K562 (cell line): ENCODE measurements around the gene TTC39C.

ENCODE experiments used
- CBX8 ChIP-seq: fragments of 200-600 bp; sonication (generic); IDR thresholded peaks from 2 replicates; pipeline ENCODE4 v1.6.1; 2012; ENCODE audit warnings: borderline replicate concordance, mixed run types, low read depth, mild to moderate bottlenecking, moderate library complexity, mixed read lengths, low read length, control low read depth, inconsistent platforms; ENCODE audit not compliant: poor library complexity, severe bottlenecking; ENCODE audit errors: extremely low read depth
- ELF1 ChIP-seq: fragments of 200-800 bp; sonication (Bioruptor generic); IDR thresholded peaks from 2 replicates; pipeline ENCODE4 v1.6.1; 2016; ENCODE audit warnings: missing genetic modification characterization, missing compliant biosample characterization
- FOXP1 ChIP-seq: sonication (generic); formaldehyde crosslinking; IDR thresholded peaks from 2 replicates; pipeline ENCODE4 v1.8.0; 2022; ENCODE audit warnings: mild to moderate bottlenecking, missing genetic modification reagents
- HMG20B ChIP-seq: fragments of 250-450 bp; sonication (Bioruptor Pico); IDR thresholded peaks from 2 replicates; pipeline ENCODE4 v1.5.0; 2021; ENCODE audit warnings: mild to moderate bottlenecking
- NBN ChIP-seq: fragments of 450-650 bp; IDR thresholded peaks from 2 replicates; pipeline ENCODE4 v1.6.1; 2016; ENCODE audit warnings: low read depth, mild to moderate bottlenecking
- TCF7 ChIP-seq: sonication (generic); IDR thresholded peaks from 2 replicates; pipeline ENCODE4 v1.6.1; 2016; ENCODE audit warnings: antibody characterized with exemption, borderline replicate concordance
- TEAD4 ChIP-seq, 2 experiments: sonication (generic) in 1 of 2; formaldehyde crosslinking in 1 of 2; IDR thresholded peaks; 2 replicates each; pipeline versions ENCODE4 v1.6.1 to v1.8.0; 2012 to 2022; ENCODE audit warnings: borderline replicate concordance in 1 of 2, inconsistent platforms in 1 of 2, low read length in 1 of 2, mild to moderate bottlenecking in 1 of 2, missing genetic modification reagents in 1 of 2
- TF ChIP-seq, protein P1 (sequence below), 3 experiments: IDR thresholded peaks in 2 of 3; conservative IDR thresholded peaks in 1 of 3; 2 replicates each; pipeline ENCODE4 v1.5.1; 2011 to 2012; ENCODE audit warnings: low read length in 3 of 3, mild to moderate bottlenecking in 3 of 3, control low read depth in 2 of 3, improper control_type of control experiment in 1 of 3, inconsistent platforms in 1 of 3, low read depth in 1 of 3, mixed read lengths in 1 of 3, moderate library complexity in 1 of 3; ENCODE audit not compliant: insufficient read depth in 2 of 3
- TF ChIP-seq, protein P2 (sequence below): fragments of 450-650 bp; IDR thresholded peaks from 2 replicates; pipeline ENCODE4 v1.6.1; 2016; ENCODE audit warnings: antibody characterized with exemption
- TF ChIP-seq, protein P3 (sequence below): fragments of 250-450 bp; sonication (Bioruptor Pico); IDR thresholded peaks from 2 replicates; pipeline ENCODE4 v1.4.0; 2020; ENCODE audit warnings: mild to moderate bottlenecking, moderate library complexity
- TF ChIP-seq, protein P4 (sequence below): fragments of 250-450 bp; sonication (Bioruptor Pico); IDR thresholded peaks from 2 replicates; pipeline ENCODE4 v1.8.0; 2021; ENCODE audit warnings: moderate library complexity, mild to moderate bottlenecking, inconsistent platforms

DNA sequence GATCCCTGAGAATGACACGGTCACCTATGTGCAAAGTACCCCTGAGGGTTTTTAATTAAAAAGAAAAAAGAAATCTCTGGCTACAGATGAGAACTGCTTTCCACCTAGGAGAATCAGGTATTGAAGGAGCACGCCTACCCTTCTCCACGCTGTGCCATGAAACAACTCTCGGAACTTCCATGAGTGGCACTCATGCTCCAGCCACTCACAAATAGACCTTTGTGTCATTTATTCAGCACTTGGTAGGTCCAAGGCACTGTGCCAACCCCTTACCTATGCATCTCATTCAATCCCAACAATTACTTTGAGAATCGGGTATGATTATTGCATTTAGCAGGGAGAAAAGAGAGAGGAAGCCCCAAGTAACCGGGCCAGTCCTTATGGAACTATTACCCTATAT lies 44.9 kb upstream of the TTC39C start:
- TF ChIP-seq, protein P1, sequence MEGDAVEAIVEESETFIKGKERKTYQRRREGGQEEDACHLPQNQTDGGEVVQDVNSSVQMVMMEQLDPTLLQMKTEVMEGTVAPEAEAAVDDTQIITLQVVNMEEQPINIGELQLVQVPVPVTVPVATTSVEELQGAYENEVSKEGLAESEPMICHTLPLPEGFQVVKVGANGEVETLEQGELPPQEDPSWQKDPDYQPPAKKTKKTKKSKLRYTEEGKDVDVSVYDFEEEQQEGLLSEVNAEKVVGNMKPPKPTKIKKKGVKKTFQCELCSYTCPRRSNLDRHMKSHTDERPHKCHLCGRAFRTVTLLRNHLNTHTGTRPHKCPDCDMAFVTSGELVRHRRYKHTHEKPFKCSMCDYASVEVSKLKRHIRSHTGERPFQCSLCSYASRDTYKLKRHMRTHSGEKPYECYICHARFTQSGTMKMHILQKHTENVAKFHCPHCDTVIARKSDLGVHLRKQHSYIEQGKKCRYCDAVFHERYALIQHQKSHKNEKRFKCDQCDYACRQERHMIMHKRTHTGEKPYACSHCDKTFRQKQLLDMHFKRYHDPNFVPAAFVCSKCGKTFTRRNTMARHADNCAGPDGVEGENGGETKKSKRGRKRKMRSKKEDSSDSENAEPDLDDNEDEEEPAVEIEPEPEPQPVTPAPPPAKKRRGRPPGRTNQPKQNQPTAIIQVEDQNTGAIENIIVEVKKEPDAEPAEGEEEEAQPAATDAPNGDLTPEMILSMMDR (IDR thresholded peaks at IDR 0.05 in 2 of 3, conservative IDR thresholded peaks at IDR 0.05 in 1 of 3; ENCODE audit: insufficient read depth in 2 of 3, low read depth in 1 of 3, low read length in 3 of 3): no peak
- no peak for TF ChIP-seq ELF1
- no peak for TF ChIP-seq TCF7
- no peak for TF ChIP-seq NBN
- TF ChIP-seq, protein P2, sequence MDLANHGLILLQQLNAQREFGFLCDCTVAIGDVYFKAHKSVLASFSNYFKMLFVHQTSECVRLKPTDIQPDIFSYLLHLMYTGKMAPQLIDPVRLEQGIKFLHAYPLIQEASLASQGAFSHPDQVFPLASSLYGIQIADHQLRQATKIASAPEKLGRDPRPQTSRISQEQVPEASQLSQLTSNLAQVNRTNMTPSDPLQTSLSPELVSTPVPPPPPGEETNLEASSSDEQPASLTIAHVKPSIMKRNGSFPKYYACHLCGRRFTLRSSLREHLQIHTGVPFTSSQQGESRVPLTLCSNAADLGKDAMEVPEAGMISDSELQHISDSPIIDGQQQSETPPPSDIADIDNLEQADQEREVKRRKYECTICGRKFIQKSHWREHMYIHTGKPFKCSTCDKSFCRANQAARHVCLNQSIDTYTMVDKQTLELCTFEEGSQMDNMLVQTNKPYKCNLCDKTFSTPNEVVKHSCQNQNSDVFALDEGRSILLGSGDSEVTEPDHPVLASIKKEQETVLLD: no peak
- TF ChIP-seq, protein P3, sequence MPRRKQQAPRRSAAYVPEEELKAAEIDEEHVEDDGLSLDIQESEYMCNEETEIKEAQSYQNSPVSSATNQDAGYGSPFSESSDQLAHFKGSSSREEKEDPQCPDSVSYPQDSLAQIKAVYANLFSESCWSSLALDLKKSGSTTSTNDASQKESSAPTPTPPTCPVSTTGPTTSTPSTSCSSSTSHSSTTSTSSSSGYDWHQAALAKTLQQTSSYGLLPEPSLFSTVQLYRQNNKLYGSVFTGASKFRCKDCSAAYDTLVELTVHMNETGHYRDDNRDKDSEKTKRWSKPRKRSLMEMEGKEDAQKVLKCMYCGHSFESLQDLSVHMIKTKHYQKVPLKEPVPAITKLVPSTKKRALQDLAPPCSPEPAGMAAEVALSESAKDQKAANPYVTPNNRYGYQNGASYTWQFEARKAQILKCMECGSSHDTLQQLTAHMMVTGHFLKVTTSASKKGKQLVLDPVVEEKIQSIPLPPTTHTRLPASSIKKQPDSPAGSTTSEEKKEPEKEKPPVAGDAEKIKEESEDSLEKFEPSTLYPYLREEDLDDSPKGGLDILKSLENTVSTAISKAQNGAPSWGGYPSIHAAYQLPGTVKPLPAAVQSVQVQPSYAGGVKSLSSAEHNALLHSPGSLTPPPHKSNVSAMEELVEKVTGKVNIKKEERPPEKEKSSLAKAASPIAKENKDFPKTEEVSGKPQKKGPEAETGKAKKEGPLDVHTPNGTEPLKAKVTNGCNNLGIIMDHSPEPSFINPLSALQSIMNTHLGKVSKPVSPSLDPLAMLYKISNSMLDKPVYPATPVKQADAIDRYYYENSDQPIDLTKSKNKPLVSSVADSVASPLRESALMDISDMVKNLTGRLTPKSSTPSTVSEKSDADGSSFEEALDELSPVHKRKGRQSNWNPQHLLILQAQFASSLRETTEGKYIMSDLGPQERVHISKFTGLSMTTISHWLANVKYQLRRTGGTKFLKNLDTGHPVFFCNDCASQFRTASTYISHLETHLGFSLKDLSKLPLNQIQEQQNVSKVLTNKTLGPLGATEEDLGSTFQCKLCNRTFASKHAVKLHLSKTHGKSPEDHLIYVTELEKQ: no peak
- TF ChIP-seq HMG20B (CRISPR knock-in tag): no peak
- TF ChIP-seq, protein P4, sequence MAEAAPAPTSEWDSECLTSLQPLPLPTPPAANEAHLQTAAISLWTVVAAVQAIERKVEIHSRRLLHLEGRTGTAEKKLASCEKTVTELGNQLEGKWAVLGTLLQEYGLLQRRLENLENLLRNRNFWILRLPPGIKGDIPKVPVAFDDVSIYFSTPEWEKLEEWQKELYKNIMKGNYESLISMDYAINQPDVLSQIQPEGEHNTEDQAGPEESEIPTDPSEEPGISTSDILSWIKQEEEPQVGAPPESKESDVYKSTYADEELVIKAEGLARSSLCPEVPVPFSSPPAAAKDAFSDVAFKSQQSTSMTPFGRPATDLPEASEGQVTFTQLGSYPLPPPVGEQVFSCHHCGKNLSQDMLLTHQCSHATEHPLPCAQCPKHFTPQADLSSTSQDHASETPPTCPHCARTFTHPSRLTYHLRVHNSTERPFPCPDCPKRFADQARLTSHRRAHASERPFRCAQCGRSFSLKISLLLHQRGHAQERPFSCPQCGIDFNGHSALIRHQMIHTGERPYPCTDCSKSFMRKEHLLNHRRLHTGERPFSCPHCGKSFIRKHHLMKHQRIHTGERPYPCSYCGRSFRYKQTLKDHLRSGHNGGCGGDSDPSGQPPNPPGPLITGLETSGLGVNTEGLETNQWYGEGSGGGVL (CRISPR knock-in tag): no peak
- no peak for TF ChIP-seq TEAD4 (IDR thresholded peaks at IDR 0.05; ENCODE audit: low read length)
- no peak for TF ChIP-seq TEAD4 (CRISPR knock-in tag; IDR thresholded peaks at IDR 0.05; ENCODE audit: borderline replicate concordance)
- TF ChIP-seq CBX8: no peak
- no peak for TF ChIP-seq FOXP1 (CRISPR knock-in tag)
